Measurements from ENCODE around the gene COL19A1.
"Not testable (repeated sequence)": the region's sequence is repeated elsewhere in the genome, so short reads cannot be mapped to it uniquely, and the experiment has no call there.

Gene COL19A1

DNA sequence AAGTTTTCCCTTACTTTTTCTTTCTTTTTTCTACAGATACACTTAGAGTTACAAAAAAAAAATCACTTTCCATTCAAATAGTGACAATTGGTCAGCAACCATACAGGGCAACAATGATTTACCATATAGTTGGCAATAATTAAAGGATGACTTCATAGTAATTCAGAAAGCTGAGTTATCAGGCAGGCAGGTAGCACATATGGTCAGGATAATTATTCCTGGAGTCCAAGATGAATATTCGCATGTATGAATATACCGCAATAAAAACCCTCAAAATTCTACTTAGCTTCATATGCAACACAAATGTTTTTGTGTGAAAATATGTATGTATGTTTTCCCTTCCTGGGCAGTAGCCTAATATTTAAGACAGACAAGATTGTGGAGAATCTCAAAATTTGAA lies 34.5 kb downstream of the COL19A1 start:
- no peak for DNase-seq
- no peak for ATAC-seq

DNA sequence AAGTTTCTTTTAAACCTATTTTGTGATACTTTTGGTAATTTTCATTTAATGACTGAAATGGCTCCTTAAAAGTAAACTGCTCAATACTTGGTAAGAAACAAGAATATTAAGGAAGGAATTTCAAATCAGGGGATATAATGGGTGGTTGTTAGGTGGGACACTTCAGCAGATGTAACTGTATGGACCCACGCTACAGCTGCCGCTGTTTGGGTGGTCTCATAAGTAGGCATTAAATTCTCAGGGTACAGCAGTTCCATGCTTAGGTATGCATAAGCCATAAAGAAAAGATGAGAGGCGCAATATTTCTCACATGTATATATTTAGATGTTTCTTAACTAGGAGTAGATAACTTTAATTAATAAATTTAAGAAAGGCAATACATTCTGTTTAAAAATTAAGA lies 35.0 kb downstream of the COL19A1 start:
- ATAC-seq (no peak), DNase-seq (no peak)

DNA sequence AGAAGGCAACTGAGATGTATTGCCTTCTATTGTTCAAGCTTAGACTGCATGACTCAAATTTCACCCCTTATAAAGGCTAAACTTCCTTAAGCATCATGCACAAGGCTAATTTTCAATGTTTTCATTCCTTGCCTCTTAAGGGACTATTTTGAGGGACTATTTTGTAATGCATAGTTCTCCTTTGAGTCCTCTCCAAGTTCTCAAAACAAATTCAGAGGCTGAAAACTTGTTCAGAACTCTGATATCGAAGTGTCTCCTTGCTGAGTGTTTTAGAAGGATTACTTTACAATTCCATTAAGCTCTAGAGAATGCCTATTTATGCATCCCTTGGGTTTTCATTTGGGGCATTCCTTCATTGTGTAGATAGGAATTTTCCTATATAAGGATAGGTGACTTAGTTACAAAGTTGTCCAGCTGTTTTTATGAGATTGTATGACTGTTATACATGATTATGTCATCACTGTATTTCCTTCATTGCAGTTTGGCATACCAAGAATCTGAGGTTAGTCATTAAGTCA lies 41.7 kb downstream of the COL19A1 start:
- no peak for ATAC-seq
- no peak for DNase-seq

DNA sequence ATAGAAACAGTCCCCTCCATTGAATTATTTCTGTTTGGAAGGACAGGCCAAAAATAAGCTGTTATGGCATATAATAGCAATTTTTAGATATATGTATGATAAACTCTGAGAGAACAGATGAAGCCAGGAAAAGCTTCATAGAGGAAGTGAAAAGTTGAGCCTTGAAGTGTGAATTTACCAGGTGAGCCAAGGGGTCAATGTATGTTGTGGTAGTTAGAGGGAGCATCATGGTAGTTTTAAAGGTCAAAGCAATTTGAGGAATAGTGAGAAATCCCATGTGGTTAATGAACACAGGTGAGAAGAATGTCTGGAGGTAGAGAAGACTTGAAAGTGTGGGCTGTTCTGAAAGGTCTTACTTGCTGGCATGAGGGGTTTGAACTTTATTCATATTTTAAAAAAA lies 47.0 kb downstream of the COL19A1 start:
- ATAC-seq (no peak), DNase-seq (no peak)

DNA sequence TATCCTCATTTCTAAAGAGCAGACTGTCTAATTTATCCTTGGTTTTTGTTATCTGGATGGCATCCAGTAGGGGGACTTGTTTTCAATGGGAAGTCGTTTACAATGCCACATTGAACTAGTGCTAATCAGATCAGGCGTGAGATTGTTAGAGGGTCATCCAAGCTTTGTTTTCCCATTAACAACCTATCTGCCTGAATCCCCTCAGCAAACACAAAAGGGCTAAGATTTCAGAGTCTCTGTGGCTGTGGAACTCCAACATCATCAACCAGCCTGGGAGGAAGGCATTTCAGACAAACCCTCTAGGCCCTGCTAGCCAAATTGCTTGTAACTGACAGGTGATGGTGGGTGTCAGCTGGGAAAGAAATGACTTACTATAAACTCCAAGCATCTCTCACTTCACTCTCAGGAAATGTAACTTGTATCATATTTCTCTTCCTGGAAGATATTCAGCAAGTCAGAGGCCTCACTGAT lies 47.7 kb downstream of the COL19A1 start:
- no peak for ATAC-seq
- no peak for DNase-seq

DNA sequence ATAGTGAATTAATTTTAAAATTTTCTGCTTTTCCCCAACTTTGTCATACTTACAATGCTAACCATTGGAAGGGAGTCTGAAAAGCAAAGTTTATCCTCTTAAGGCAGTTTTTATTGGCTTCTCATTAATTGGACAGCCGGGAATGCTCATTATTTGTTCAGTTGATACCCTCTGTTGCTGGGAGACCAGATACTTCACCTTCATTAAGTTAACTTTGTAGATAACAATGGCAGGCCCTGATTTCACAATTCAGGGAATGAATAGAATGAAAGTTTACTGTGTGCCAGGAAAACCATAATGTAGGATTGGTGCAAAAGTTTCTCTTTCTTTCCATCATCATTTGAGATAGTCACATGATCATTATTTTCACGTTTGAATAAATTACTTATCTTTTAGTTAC lies 49.0 kb downstream of the COL19A1 start:
- no peak for DNase-seq
- ATAC-seq = no peak

DNA sequence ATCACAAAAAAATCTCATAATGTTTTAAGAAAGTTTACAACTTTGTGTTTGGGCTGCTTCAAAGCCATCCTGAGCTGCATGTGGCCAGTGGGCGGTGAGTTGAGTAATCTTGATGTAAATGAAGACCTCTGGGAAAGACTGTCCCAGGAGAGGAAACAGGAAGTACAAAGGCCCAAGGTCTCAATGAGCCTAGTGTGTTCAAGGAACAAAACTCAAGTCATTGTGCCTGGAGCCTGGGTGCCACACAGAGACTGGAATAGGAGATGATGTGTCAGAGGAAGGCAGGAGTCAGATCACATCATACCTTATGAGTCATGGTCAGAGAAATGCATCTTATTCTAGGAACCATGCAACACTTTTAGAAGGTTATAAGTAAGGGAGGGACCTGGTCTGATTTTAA lies 51.5 kb downstream of the COL19A1 start:
- DNase-seq (no peak), ATAC-seq (peak; percentile 97)

DNA sequence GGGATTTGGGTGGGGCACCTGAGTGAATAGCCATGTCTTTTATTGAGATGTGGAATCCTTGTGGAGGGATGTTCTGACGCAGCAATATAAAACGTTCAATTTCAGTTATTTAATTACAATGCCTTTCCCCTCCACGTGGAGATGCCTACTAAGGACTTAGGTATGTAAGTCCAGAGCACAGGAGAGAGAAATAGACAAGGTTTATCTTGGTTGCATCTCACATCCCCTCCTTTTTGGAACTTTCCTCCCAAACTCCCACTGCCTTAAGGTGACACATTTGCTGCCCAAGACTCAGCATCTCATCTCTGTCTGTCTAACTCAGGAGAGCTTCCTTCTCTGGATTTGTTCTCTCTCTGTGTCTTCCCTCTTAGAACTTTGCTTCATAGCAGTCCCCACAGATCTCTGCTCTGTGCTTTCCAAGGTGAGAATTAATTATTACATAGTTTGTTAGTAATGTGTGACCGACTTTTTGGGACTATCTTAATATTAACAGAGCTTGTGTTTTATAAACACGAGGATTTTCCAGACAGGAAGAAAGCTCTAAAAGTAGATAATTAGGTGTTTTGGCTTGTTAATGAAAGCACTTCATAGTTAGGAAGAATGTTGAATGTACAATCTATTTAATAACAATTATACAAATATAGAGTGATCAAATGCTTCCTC lies 52.6 kb downstream of the COL19A1 start:
- DNase-seq (no peak), ATAC-seq (no peak)

DNA sequence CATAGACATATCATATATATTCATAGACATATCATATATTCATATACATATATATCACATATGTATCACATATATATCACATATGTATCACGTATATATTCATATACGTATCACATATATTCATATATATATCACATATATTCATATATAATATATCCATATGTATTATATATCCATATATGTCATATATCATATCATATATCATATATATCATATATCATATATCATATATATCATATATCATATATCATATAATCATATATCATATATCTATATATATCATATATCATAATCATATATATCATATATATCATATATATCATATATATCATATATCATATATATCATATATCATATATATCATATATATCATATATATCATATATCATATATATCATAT lies 54.7 kb downstream of the COL19A1 start:
- DNase-seq, ATAC-seq: not testable (repeated sequence)

DNA sequence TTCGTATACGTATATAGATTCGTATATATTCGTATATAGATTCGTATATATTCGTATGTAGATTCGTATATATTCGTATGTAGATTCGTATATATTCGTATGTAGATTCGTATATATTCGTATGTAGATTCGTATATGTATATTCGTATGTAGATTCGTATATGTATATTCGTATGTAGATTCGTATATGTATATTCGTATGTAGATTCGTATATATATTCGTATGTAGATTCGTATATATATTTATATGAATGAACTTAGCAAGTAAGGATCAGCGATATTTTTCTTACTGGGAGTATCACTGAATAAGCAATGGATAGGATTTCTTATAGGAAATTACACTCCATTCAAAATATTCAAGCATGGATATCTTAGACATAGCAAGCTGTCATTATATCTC lies 55.3 kb downstream of the COL19A1 start:
- ATAC-seq, DNase-seq: not testable (repeated sequence)

DNA sequence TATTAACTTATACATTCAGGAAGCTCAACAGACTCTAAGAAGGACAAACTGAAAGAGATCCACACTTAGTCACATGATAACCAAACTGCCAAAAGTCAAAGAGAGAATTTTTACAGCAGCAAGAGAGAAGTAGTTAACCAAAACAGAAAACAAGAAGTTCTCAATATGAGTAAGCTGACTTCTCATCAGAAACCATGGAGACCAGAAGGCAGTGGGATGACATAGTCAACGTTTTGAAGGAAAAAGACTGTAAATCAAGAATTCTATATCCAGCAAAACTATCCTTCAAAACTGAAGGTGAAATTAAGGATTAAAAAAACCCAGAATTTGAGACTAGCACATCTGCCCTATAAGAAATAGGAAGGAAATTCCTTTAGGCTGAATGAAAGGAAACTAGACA lies 60.4 kb downstream of the COL19A1 start:
- DNase-seq = no peak
- no peak for ATAC-seq

DNA sequence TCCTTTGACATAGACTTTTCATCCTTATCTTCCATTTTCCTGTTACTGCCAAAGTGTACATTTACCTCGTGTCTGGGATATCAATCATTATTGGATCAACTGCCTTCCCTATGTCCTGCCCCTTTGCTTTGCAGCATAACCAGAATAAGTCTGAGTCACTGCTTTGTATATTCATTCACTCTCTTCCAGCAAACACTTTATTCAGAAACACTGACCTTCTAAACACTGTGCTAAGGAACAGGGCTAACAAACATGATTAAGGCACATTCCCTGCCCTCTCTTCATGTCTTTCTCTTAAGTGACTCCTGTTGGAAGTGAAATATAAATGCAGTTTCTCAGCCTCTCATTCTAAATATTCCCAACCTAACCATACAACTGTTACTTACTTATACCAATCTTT lies 66.9 kb downstream of the COL19A1 start:
- no peak for ATAC-seq
- no peak for DNase-seq

DNA sequence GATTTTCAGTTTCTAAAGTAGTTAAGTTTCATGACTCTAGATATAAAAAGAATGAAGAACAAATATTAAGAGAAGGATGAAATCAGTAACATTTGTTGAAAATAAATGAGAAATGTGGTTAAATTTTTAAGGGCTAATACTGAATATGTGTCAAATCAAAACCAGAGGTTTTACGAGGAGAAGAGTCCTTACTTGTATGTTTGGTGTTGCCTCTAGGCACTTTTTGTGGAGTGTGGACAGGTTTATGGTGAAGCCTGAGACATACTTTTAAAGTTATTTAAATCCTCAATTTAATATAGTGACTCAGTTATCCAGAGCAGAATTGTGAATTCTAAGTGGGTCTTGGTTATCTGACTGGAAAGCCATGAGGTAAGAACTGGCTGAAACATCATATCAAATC lies 68.7 kb downstream of the COL19A1 start:
- DNase-seq (no peak), ATAC-seq (no peak)

DNA sequence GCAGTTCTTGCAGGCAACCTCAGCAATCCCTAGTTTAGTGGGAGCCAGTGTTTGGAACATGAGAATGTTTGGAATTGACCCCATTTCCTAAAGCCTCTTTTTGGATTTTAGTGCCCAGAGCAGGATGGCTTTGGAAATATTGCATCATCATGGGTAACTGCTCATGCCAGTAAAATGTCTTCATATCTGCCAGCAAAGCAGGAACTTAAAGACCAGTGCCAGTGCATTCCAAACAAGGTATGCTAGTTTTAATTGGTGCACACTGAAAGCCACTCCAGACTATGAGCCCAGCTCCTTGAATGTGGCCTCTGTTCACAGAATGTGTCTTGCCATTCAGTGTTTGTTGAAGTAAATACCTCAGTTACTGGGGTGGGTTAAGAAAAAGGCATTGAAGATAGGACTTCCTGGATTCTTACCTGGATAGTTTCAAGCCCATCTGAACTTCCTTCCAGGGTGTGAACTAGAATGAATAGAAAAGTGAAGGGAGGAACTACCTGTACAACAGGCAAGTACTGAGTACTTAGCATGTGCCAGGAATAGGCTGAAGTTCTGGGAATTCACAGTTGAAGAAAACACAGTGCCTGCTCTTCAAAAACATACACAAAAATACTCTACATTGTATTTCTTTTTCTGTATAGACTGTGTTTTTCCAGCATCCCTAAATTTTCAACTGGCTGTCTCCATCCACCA lies 70.5 kb downstream of the COL19A1 start:
- no peak for DNase-seq

DNA sequence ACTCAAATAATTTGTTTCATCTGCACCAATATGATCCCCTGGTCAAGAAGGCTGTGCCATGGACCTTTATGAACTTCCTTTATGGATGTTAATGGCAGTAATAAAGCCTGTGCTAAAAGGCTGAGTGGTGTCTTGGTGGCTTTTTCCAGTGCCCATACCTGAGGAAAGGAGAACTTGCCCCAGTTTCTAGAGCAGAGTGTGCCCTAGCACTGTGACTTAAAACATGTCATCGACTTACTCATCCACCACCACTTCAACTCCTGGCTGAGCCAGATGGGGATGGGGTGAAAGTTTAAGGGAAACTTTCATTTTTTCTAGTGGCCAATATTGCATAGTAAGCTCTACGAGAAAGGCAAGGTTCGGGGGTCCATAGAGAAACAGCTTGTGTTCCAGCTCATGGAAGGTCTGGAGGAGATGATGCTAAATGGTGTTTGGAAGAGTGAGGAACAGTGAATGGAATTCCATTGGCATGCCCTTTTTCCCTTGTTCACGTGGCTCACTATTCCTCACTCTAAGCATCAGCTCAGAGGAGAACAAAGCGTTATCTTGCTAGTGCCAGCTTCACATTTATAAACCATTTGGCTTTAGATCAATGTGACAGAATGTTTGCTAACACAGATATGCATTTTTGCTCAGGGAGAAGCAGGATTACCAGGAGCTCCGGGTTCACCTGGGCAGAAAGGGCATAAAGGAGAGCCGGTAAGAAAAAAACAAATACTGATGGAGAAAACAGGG lies 71.2 kb downstream of the COL19A1 start:
- DNase-seq = no peak

More for the DNA sequence above, 70.5 kb downstream of the COL19A1 start:
- ATAC-seq = no peak

DNA sequence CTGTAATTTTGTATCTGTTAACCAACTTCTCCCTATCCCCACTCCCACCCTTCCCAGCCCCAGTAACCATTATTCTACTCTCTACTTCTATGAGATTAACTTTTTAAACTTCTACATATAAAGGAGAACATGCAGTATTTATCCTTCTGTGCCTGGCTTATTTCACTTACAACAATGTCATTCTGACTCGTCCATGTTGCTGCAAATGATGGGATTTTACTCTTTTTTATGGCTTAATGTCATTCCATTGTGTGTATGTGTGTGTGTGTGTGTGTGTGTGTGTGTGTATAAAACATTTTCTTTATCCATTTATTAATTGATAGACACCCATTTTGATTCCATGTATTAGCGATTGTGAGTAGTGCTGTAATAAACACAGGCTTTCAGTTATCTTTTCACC lies 76.1 kb downstream of the COL19A1 start:
- no peak for DNase-seq
- no peak for ATAC-seq

More for the DNA sequence above, 71.2 kb downstream of the COL19A1 start:
- ATAC-seq = no peak

DNA sequence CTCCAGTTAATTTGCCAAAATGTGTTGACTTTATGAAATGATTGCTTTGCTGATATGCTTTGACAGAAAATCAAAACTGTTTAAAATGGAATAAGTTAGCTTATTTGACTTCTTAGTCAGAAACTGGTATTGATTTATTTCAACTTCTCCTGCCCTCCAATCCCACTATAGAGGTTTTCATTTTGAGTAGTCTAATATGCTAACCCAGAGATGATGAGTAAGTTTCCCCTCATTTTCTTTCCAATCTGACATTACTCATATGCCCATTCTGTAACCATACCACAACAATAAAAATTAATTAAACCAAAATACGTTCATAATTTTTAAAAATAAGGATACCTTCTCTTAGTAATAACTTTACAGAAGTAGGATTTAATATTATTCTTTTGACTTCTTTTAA lies 78.8 kb downstream of the COL19A1 start:
- no peak for ATAC-seq
- no peak for DNase-seq

DNA sequence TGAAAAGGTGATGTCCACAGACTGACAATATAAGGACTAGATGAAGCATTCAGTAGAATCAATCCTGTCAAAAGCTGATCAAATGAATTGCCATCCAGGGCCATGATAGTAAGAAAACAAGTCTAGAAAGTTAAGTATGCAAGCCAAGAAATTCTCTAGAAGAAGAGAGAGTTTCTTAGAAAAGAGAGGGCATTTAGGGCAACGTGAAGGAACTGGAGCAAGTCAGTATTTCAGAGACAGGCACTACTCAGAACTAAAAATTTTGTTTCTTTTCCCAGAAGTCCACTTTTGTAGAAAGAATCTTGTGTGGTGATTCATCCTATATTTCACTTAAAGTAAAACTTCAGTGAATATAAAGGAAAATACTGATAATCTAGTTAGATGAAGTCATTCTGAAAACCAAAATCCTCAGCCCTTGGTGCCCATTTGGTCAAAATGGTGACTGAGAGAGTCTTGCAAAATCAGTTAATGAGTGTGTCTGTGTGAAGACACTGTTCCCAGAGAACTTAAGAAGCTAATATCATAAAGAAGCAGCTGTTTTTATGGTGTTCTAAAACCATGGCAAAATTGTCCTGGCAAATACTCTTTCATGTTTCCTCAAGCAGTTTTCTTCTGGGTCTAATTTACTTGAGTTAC lies 82.2 kb downstream of the COL19A1 start:
- ATAC-seq = no peak
- DNase-seq = no peak

DNA sequence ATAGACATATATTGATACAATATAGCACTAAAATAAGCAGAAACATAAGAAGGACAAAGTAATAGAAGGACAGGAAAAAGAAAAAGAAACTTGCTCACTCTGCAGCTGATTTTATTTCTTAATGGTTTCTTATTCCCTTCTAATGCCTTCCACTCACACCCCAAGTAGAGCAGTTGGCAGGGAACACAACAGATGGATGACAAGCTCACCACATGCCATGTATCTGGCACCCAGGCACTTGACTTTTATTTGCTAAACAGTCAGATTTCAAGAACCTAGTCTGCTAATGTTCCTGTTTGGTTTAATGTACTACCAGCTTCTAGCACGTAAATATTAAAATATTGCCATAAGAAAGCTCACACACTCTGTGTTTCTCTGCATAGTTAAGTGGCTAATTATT lies 87.1 kb downstream of the COL19A1 start:
- no peak for ATAC-seq
- DNase-seq = no peak

DNA sequence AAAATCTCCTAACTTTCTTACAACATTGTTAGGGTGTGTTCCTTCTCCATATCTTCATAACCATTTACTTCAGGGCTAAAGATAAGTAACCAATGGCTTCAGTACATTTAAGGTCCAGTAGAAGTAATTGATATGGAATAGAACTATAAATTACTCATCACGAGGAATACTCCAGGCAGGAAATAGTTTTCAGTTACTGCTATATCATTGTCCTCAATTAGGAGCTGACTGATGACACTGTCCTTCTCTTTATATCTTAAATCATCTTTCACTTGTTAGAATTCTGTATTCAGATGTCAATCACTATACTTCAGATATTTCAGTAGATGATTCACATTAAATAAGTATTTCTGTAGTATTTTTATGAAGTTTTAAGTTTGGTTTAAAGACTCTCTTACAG lies 88.4 kb downstream of the COL19A1 start:
- DNase-seq (no peak), ATAC-seq (no peak)

DNA sequence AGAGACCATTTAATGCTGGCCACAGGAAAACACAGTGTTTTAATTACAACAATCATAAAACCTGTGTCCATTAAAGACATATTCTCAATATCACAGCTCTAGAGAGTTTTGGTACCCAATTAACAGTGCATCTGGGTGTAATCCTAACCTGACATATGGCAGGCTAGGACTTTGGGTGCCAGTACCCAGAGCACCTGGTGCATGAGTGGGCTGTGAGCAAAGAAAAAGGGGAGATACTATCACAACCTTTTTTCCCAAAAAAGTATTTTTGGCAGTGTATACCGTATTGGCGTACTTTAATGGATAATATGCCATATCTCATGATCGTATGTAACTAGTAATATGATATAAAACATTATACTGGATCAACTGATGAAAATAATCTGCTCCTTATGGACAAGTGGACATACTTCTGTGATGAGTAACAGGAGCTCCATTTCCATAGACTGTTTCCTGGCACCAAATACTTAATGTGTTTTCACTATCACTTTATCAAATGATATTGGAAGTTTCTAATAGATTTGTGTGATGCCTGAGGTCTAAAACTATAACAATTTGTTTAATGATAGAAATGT lies 91.7 kb downstream of the COL19A1 start:
- ATAC-seq (no peak), DNase-seq (no peak)

DNA sequence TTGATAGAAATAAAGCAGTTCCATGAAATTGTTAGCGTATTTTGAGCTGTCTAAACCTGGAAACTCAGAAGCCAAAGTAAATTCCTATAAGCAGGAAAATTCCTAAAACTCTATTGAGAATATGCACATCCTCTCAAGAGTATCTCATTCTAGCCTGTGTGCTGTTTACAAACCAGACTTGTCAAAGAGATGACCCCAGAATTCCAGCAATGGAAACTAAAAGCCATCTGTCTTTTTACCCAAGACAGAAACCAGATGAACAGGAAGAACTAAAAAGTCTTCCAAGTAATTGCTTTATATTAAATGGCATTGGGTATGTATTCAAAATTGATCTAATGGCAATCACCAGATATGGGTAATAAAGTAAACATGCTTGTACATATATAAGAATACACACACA lies 92.6 kb downstream of the COL19A1 start:
- DNase-seq (no peak), ATAC-seq (no peak)
